HG02885 (cell line): ENCODE data around the gene FAM184A.

Source experiments
- ATAC-seq: cut with Tn5 transposase; IDR thresholded peaks from one replicate; pipeline ENCODE4 v1.9.1; 2021; ENCODE audit warnings: mild to moderate bottlenecking; ENCODE audit not compliant: unreplicated experiment, poor library complexity

Gene FAM184A

DNA sequence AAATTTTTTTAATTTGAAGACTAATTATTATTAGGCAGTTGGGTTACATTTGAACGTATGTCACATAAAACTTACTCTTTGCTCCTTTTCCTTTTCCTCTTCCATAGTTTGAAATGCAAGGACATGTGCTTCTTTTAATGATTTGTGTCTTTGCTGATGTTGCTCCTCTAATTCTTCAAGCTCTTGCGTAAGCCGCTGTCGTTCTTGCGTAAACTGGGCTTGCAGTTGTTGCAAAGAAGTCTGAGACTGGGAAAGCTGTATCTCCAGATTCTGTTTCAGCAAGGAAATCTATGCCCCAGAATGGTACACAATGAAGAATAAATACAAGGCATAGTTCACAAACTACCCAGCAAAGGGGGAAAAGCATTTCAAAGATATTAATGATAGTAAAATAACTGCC is 98.4 kb downstream of the FAM184A start:
- ATAC-seq: no peak

- no peak for ATAC-seq
Observed at GRCh38 chr6:118974790-118975189, 103.7 kb downstream of the FAM184A start.

DNA sequence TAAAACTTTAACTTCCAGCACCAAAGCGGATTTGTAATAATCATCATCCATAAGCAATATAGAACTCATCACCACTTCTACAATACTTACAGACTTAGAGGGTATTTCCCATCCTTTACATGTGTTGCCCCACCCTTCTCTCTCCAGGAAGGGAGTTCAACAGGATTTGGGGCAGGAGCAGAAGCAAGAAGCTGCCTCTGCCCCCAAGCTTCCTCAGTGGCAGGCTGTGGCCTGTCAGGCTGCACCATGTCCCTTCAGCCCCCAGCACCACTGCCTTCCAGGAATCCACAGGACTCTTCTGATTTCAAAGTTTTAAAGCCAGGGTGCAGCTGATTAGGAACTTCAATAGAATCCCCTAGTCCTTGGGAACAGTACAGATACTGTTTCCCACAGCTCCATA is 106.8 kb downstream of the FAM184A start:
- no peak for ATAC-seq

DNA sequence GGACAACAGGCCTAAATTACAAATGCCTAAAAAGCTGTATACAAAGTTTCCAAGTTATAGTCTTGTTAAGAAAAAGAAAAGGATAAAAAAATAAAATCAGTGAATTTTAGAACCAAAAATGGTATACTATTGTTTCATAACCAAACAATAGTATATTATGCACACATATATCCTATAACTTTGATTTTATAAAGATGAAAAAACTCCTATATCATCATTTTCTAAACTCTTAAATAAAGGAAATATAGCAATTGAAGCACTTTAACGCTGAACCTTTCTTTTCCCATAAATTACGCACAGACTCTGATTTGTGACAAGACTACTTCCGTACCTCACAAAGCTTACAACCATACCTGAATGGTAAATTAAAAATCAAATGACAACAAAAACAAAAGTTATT is 107.6 kb downstream of the FAM184A start:
- no peak for ATAC-seq

- no peak for ATAC-seq
Observed at GRCh38 chr6:118968416-118968815, 110.0 kb downstream of the FAM184A start.

DNA sequence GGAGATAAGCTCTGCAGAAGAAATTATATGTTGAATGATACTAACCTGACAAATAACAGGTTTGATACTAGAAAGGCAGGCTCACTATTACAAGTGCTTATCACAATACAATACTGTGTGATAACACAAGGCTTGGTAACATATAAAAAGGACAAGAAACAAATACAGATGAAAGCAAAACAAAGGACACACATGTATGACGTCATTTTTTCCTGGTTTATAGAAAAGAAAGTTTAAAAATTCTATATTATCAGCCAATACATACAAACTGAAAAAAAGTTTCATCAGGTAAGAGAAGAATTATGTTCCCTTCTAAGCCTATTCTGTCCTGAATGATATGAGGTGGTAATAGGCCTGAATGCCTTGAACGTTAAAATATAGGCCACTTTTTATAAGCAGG is 111.2 kb downstream of the FAM184A start:
- ATAC-seq: no peak

DNA sequence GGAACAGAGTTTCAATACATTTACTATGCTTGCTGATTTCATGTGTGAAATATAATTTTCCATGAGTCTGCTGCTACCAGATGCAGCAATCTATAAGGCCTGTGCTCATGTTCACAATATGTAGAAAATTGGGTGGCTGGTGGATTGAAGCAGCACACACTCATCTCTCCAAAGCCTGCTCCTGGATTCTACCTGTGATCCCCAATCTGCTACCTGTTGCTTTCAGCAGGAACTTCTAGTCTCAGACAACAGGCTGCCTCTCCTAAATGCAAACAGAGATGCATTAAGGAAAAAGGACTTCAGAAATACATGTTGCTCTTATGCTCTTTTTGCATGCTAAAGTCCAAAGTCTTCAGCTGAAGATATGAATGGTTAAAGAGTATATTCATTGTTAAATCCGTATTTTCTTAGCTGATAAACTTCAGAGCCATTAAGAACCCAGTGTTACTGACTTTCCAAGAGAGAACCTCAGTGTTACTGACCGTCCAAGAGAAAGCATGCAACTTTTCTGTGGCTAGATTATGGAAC is 112.6 kb downstream of the FAM184A start:
- ATAC-seq: no peak

- no peak for ATAC-seq
Observed at GRCh38 chr6:118965371-118965770, 113.1 kb downstream of the FAM184A start.

DNA sequence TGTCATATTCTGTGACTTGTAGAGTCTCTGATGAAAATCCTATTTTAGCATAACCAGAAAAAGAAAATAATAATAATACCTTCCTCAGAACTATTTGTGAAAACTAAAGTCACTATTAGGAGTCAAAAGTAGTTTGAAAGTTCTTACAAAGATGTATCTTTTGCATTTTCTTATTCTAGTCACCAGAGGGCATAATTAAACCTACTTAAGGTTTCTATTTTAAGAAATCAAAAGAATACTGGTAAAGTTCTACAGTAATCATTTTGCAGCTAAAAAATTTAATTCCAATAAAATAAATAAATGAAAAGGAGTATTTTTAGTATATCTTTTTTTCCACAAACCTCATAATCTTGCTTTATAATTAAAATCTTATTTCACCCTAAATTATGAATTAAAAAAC is 115.5 kb downstream of the FAM184A start:
- ATAC-seq: no peak

DNA sequence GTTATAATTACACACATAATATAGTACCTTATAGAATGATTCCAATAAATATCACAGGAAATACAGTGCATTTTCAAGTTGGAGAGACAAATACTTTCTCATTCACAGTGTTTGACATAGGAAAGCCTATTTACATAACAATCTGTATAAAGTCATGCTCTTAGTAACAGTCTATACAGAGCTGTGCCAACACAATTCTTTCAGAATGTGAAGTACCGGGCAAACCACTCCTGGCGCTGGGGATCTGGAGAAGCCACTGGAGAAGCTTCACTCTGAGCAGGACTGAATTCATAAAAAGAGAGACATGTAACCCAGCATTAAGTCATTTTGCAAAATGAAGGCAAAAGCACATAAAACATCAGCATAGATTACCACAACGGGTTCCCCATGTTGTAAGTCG is 118.6 kb downstream of the FAM184A start:
- ATAC-seq: no peak

DNA sequence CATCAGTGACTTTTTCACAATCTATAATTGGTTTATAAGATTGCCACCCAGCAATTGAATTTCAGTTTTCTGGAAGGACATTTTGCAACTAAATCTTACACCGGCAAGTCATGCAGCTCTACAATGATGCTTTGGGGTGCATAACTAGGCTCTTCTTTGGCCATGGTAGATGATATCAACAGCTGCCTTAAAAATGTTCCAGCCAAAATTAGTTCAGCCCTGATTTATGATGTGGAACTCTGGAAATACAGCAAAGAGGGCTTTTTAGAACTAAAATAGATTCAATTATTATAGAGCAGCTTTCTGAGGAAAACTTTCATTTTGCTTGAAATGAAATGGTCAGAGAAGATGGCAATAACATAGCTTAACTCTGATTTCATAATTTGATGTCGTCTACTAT is 125.1 kb downstream of the FAM184A start:
- ATAC-seq: no peak

DNA sequence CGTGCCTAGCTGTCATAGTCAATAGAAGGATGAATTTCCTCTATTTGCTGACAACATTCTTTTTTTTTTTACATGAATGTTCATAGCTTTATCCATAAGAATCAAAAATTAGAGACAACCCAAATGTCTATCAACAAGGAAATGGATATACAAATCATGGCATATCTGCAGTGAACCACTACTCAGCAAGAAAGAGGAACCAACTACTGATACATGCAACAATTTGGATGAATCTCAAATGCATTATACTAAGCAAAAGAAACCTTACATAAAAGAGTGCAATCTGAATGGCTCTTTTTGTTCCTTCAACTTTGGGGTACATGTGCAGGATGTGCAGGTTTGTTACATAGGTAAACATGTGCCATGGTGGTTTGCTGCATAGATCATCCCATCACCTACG is 125.8 kb downstream of the FAM184A start:
- peak; percentile 55 for ATAC-seq

GRCh38 chr6:118945217-118945616 is 133.2 kb downstream of the FAM184A start:
- no peak for ATAC-seq

DNA sequence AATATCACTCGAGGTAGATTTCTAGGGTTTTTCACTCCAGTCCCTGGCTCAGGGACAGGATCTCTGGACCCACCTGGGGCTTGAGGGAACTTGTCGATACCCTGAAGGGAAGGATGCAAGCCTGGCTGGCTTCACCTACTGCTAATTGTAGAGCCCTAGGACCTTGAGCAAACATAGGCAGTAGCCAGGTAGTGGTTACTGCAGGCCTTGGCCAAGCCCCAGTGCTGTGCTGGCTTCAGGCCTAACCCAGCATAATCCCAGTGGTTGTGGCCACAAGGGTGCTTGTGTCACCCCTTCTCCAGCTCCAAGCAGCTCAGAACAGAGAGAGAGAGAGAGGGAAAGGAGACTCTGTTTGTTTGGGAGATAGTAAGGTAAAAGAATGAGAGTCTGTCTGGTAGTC is 137.7 kb downstream of the FAM184A start:
- no peak for ATAC-seq

DNA sequence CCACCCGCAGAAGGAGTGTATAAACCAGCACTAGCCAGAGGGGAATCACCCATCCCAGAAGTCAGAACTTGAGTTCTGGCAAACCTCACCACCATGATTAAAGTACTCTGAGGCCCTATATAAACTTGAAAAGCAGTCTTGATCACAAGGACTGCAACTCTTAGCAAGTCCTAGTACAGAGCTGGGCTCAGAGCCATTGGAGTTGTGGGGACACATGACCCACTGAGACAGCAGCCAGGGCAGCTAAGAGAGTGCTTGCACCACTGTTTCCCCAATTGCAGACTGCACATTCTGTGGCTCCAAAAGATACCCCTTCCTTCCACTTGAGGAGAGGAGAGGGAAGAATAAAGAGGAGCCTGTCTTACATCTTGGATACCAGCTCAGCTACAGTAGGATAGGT is 138.8 kb downstream of the FAM184A start:
- ATAC-seq: no peak

DNA sequence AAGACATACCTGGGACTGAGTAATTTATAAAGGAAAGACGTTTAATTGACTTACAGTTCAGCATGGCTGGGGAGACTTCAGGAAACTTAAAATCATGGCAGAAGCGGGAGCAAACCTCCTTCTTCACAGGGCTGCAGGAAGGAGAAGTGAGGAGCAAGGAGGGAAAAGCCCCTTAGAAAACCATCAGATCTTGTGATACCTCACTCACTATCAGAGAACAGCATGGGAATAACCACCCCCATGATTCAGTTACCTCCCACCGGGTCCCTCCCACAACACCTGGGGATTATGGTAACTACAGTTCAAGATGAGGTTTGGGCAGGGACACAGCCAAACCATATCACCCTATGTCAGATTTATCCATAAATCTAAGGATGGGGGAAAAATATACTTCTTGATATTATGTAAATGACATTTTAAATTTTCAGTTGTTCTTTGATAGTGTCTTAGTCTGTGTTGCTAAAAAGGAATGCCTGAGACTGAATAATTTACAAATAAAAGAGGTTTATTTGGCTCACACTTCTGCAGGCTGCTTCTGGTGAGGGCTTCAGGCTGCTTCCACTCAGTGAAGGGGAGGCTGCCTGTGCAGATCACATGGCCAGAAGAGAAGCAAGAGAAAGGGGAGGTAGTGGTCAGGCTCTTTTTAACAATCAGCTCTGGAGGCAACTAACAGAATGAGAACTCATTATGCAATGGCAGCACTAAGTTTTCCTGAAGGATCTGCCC is 142.3 kb downstream of the FAM184A start:
- no peak for ATAC-seq

DNA sequence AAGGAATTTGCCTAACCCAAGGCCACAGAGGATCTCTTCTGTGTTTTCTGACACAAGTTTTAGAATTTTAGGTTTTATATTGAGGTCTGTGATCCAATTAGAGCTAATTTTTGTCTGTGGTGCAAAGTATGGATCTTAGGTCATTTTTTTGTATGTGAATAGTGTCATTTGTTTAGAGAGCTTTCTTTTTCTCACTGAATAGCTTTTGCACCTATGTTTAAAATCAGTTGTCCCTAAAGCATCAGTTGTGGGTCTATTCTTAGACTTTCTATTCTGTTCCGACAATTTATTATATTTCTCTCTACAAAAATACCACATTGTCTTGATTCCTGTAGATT is 143.2 kb downstream of the FAM184A start:
- peak; percentile 5 for ATAC-seq

GRCh38 chr6:118934461-118935330 is 143.8 kb downstream of the FAM184A start, which contains the start of gene MCM9:
MCM9 (minus strand) TSS chr6:118935159; CDS start chr6:118931723, 3,436 bp downstream.
- peak; percentile 95 for ATAC-seq

- ATAC-seq: peak; percentile 0
Observed at GRCh38 chr6:118933855-118934460, 144.5 kb downstream of the FAM184A start.

DNA sequence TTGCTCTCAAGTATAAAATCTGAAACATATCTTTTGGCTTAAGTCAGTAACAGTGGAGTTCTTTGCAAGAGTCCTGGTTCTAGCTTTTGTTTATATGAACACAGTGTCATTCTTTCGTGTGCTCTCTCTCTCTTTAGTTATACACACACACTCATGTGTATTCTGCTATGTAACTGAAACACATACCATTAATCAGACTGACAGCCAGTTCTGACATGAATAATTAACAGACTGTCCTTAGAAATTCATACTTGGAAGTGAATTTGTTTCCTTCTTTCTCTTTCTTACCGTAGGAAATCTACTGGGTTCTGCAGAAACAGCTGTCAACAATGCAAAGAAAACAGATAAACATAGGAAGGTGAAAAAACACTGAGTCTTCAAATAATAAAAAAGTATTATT is 146.0 kb downstream of the FAM184A start:
- no peak for ATAC-seq

GRCh38 chr6:118931436-118931835 is 147.0 kb downstream of the FAM184A start:
- ATAC-seq: no peak
